SK-N-SH treated with all-trans-retinoic acid at 6 μM for 48 hours (cell line): Measurements from ENCODE around the gene MUC5AC.

Source experiments
- ATAC-seq: fragments of 200-7000 bp; cut with Tn5 transposase; 3 replicates; pipeline ENCODE4 v1.9.1; 2020; ENCODE audit warnings: mild to moderate bottlenecking, moderate library complexity
- ARNTL ChIP-seq: fragments of 450-650 bp; formaldehyde crosslinking; IDR thresholded peaks from 2 replicates; pipeline ENCODE4 v1.5.0; 2020; ENCODE audit warnings: low read depth, mild to moderate bottlenecking, moderate library complexity, borderline replicate concordance
- BACH2 ChIP-seq: fragments of 250-450 bp; sonication (Bioruptor Pico); IDR thresholded peaks from 2 replicates; pipeline ENCODE4 v1.9.0; 2021; ENCODE audit warnings: mild to moderate bottlenecking, borderline replicate concordance
- CREB5 ChIP-seq: fragments of 250-450 bp; sonication (Bioruptor Pico); IDR thresholded peaks from 2 replicates; pipeline ENCODE4 v1.5.1; 2020; ENCODE audit warnings: low read depth, mild to moderate bottlenecking, moderate library complexity
- CSDC2 ChIP-seq: fragments of 250-450 bp; sonication (Bioruptor Pico); IDR thresholded peaks from 2 replicates; pipeline ENCODE4 v1.5.0; 2020; ENCODE audit warnings: mild to moderate bottlenecking, moderate library complexity
- CSRNP3 ChIP-seq: fragments of 250-450 bp; sonication (Bioruptor Pico); IDR thresholded peaks from 2 replicates; pipeline ENCODE4 v1.5.1; 2021; ENCODE audit warnings: mild to moderate bottlenecking, moderate library complexity
- ESRRG ChIP-seq: fragments of 250-450 bp; sonication (Bioruptor Pico); IDR thresholded peaks from 2 replicates; pipeline ENCODE4 v1.6.1; 2021; ENCODE audit warnings: mild to moderate bottlenecking
- ISL1 ChIP-seq: fragments of 250-450 bp; sonication (Bioruptor Pico); IDR thresholded peaks from 2 replicates; pipeline ENCODE4 v2.1.2; 2022; ENCODE audit warnings: mild to moderate bottlenecking, moderate library complexity
- PATZ1 ChIP-seq: fragments of 250-450 bp; sonication (Bioruptor Pico); IDR thresholded peaks from 2 replicates; pipeline ENCODE4 v1.8.0; 2020; ENCODE audit warnings: mild to moderate bottlenecking, moderate library complexity, borderline replicate concordance
- PPARA ChIP-seq: fragments of 250-450 bp; sonication (Bioruptor Pico); IDR thresholded peaks from 2 replicates; pipeline ENCODE4 v1.5.0; 2020; ENCODE audit warnings: mild to moderate bottlenecking, borderline replicate concordance
- RARB ChIP-seq: fragments of 250-450 bp; sonication (Bioruptor Pico); IDR thresholded peaks from 2 replicates; pipeline ENCODE4 v1.8.0; 2021; ENCODE audit warnings: mild to moderate bottlenecking, moderate library complexity
- SNAI2 ChIP-seq: fragments of 250-450 bp; sonication (Bioruptor Pico); IDR thresholded peaks from 2 replicates; pipeline ENCODE4 v1.5.0; 2020; ENCODE audit warnings: mild to moderate bottlenecking, moderate library complexity
- TCF4 ChIP-seq: fragments of 250-450 bp; sonication (Bioruptor Pico); IDR thresholded peaks from 2 replicates; pipeline ENCODE4 v1.8.0; 2021; ENCODE audit warnings: mild to moderate bottlenecking, moderate library complexity, borderline replicate concordance
- TOX ChIP-seq: fragments of 250-450 bp; sonication (Bioruptor Pico); IDR thresholded peaks from 2 replicates; pipeline ENCODE4 v1.8.0; 2021; ENCODE audit warnings: mild to moderate bottlenecking, moderate library complexity, borderline replicate concordance
- TSHZ2 ChIP-seq: fragments of 250-450 bp; sonication (Bioruptor Pico); IDR thresholded peaks from 2 replicates; pipeline ENCODE4 v1.5.0; 2020; ENCODE audit warnings: mild to moderate bottlenecking, moderate library complexity
- ZC3H10 ChIP-seq: fragments of 250-450 bp; sonication (Bioruptor Pico); IDR thresholded peaks from 2 replicates; pipeline ENCODE4 v1.5.1; 2021; ENCODE audit warnings: mild to moderate bottlenecking, moderate library complexity
- ZFP3 ChIP-seq: fragments of 250-450 bp; sonication (Bioruptor Pico); IDR thresholded peaks from 2 replicates; pipeline ENCODE4 v1.5.0; 2020; ENCODE audit warnings: mild to moderate bottlenecking, moderate library complexity
- ZFP30 ChIP-seq: fragments of 450-650 bp; formaldehyde crosslinking; IDR thresholded peaks from 2 replicates; pipeline ENCODE4 v1.5.0; 2022; ENCODE audit warnings: mild to moderate bottlenecking, moderate library complexity
- ZNF565 ChIP-seq: fragments of 450-650 bp; formaldehyde crosslinking; conservative IDR thresholded peaks from 2 replicates; pipeline ENCODE4 v1.5.0; 2020; ENCODE audit warnings: low read depth, mild to moderate bottlenecking, moderate library complexity
- ZNF70 ChIP-seq: fragments of 450-650 bp; formaldehyde crosslinking; IDR thresholded peaks from 2 replicates; pipeline ENCODE4 v1.5.0; 2020; ENCODE audit warnings: mild to moderate bottlenecking, moderate library complexity
- ZNF8 ChIP-seq: fragments of 450-650 bp; formaldehyde crosslinking; IDR thresholded peaks from 2 replicates; pipeline ENCODE4 v1.5.0; 2020; ENCODE audit warnings: mild to moderate bottlenecking, moderate library complexity

Gene MUC5AC

GRCh38 chr11:1195682-1196515, 38.1 kb downstream of the MUC5AC start:
- TF ChIP-seq ZNF565 (CRISPR knock-in tag) (no peak), ZFP30 (no peak), CSRNP3 (CRISPR knock-in tag) (no peak), ISL1 (CRISPR knock-in tag) (no peak), TSHZ2 (CRISPR knock-in tag) (no peak), CSDC2 (CRISPR knock-in tag) (no peak), ARNTL (CRISPR knock-in tag) (no peak)

GRCh38 chr11:1196516-1197391, 39.0 kb downstream of the MUC5AC start:
- TF ChIP-seq ESRRG (CRISPR knock-in tag), result no peak
- TF ChIP-seq, all 23 proteins: peak for 0
- no peak for ATAC-seq

More at GRCh38 chr11:1195682-1196515, 38.1 kb downstream of the MUC5AC start:
- ATAC-seq, result no peak

- no peak for TF ChIP-seq PPARA
- TF ChIP-seq ARNTL (CRISPR knock-in tag), result no peak
- TF ChIP-seq ZNF565 (CRISPR knock-in tag), result no peak
- ATAC-seq, result no peak
These were observed 39.7 kb downstream of the MUC5AC start for GRCh38 chr11:1197431-1197885.

GRCh38 chr11:1197886-1198560, 40.3 kb downstream of the MUC5AC start:
- no peak for ATAC-seq
- no peak for TF ChIP-seq SNAI2 (CRISPR knock-in tag)
- no peak for TF ChIP-seq CSRNP3 (CRISPR knock-in tag)
- no peak for TF ChIP-seq TOX (CRISPR knock-in tag)
- no peak for TF ChIP-seq ZFP3
- TF ChIP-seq ZNF8, result no peak
- TF ChIP-seq CSDC2 (CRISPR knock-in tag), result no peak
- no peak for TF ChIP-seq CREB5
- no peak for TF ChIP-seq ZNF70 (CRISPR knock-in tag)
- TF ChIP-seq BACH2 (CRISPR knock-in tag), result no peak
- TF ChIP-seq RARB (CRISPR knock-in tag), result no peak
- TF ChIP-seq TCF4, result no peak
- no peak for TF ChIP-seq PATZ1 (CRISPR knock-in tag)
- TF ChIP-seq TSHZ2 (CRISPR knock-in tag), result no peak
- TF ChIP-seq PPARA, result no peak
- TF ChIP-seq ESRRG (CRISPR knock-in tag), result no peak
- TF ChIP-seq ZNF565 (CRISPR knock-in tag), result no peak
- no peak for TF ChIP-seq ZC3H10 (CRISPR knock-in tag)
- TF ChIP-seq ISL1 (CRISPR knock-in tag), result no peak
